GM23248 (cell line): ENCODE data around the gene SCAPER. TPM values are rescaled to one million over a fixed set of nuclear protein-coding genes. Genes with fewer than 3 reads are reported as not detected.

Experiments
- DNase-seq: peaks from one replicate; pipeline ENCODE4 v3.0.0-alpha.2; 2015
- H2AFZ ChIP-seq: fragments of 200-600 bp; sonication (generic); 2 replicates; pipeline ENCODE4 v1.6.1; 2016; ENCODE audit warnings: antibody characterized with exemption
- H3F3A ChIP-seq: fragments of 200-600 bp; sonication (generic); 2 replicates; pipeline ENCODE4 v1.6.1; 2016; ENCODE audit warnings: mild to moderate bottlenecking, antibody characterized with exemption, mixed run types; ENCODE audit not compliant: insufficient read depth
- H3K27ac ChIP-seq: fragments of 200-600 bp; sonication (generic); 2 replicates; pipeline ENCODE4 v1.5.1; 2016; ENCODE audit warnings: mild to moderate bottlenecking
- H3K27me3 ChIP-seq: fragments of 200-600 bp; sonication (generic); replicated peaks from 2 replicates; pipeline ENCODE4 v1.6.1; 2016; ENCODE audit warnings: mild to moderate bottlenecking; ENCODE audit not compliant: insufficient read depth
- H3K36me3 ChIP-seq: fragments of 200-600 bp; sonication (generic); 2 replicates; pipeline ENCODE4 v1.6.1; 2016; ENCODE audit warnings: low read depth, mild to moderate bottlenecking
- H3K4me1 ChIP-seq: fragments of 200-600 bp; sonication (generic); 2 replicates; pipeline ENCODE4 v1.6.1; 2016; ENCODE audit warnings: mild to moderate bottlenecking; ENCODE audit not compliant: insufficient read depth
- H3K4me2 ChIP-seq: fragments of 200-600 bp; sonication (generic); one replicate; pipeline ENCODE4 v1.6.1; 2016; ENCODE audit warnings: mild to moderate bottlenecking; ENCODE audit not compliant: unreplicated experiment
- H3K4me3 ChIP-seq: fragments of 200-600 bp; sonication (generic); 2 replicates; pipeline ENCODE4 v1.5.1; 2016; ENCODE audit warnings: mild to moderate bottlenecking
- H3K79me2 ChIP-seq: fragments of 200-600 bp; sonication (generic); 2 replicates; pipeline ENCODE4 v1.6.1; 2016; ENCODE audit warnings: mild to moderate bottlenecking; ENCODE audit not compliant: insufficient read depth
- H3K9ac ChIP-seq: fragments of 200-600 bp; sonication (generic); 2 replicates; pipeline ENCODE4 v1.6.1; 2016; ENCODE audit warnings: mild to moderate bottlenecking
- H3K9me2 ChIP-seq: fragments of 200-600 bp; sonication (generic); 2 replicates; pipeline ENCODE4 v1.6.1; 2016; ENCODE audit warnings: mixed run types, mild to moderate bottlenecking, moderate library complexity; ENCODE audit not compliant: insufficient read depth
- H3K9me3 ChIP-seq: fragments of 200-600 bp; sonication (generic); one replicate; pipeline ENCODE4 v1.6.1; 2017; ENCODE audit warnings: low read depth
- H4K20me1 ChIP-seq: fragments of 200-600 bp; sonication (generic); 2 replicates; pipeline ENCODE4 v1.6.0; 2016; ENCODE audit not compliant: insufficient read depth
- EZH2 ChIP-seq: fragments of 200-600 bp; sonication (generic); IDR thresholded peaks from 2 replicates; pipeline ENCODE4 v1.6.1; 2018; ENCODE audit warnings: antibody characterized with exemption, mild to moderate bottlenecking; ENCODE audit not compliant: insufficient read depth, poor library complexity, severe bottlenecking
- EZH2phosphoT487 ChIP-seq: fragments of 200-600 bp; sonication (generic); IDR thresholded peaks from 2 replicates; pipeline ENCODE4 v1.6.1; 2018; ENCODE audit warnings: antibody characterized with exemption, moderate library complexity, mild to moderate bottlenecking, low read depth; ENCODE audit not compliant: insufficient read depth
- WGBS, 2 experiments: methylation state at CpG; one replicate each; pipeline ENCODE4 v1.1.6; 2015 to 2017; ENCODE audit warnings: low lambda C conversion rate in 2 of 2, low coverage in 1 of 2; ENCODE audit errors: missing lambda C conversion rate in 2 of 2; 5-methylcytosine and 5-hydroxymethylcytosine counted together
- in situ Hi-C: fragments of 300-500 bp; cut with MboI; formaldehyde crosslinking; loops from 2 replicates; pipeline ENCODE4 v1.15.0; 2020
- polyA plus RNA-seq: library from polyadenylated mRNA; unstranded; fragments of >200 nt; fragmentation: Nextera tagmentation; extraction: Ambion mirVana; gene quantifications from 2 replicates; pipeline ENCODE4 v1.2.1, GENCODE V29; 2016
- total RNA-seq: library from RNA; depleted of rRNA; stranded (reverse); fragments of >200 nt; shearing (Covaris generic); gene quantifications from 2 replicates; pipeline ENCODE4 v1.2.3, GENCODE V29; 2014

The SCAPER gene
- total and polyA plus RNA-seq, 2 experiments from 2014 or later: 5.9 to 7.8 TPM

DNA sequence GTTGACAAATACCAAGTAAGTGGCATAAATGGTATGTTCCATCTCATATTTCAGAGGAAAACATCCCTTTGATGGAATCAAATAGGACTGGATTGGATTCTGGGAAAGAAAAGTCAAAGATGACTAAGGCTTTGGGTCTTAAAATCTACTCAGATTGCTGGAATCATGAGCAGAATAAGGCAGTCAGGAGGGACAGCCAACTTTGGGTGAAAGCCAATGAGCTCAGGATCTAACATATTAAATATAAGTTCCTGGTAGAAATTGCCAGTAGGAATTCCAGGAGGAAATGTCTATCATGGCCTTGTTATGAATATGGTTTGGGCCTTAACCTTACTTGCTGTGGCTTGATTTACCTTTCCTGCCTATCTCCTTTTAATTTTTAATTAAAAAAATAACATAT is 513.3 kb downstream of the SCAPER start:
- TF ChIP-seq EZH2: no peak
- TF ChIP-seq EZH2phosphoT487: no peak
- Histone ChIP-seq H3F3A (no peaks in the 10 kb centered on the region), H3K9ac (no peak overlapping the region), H2AFZ (no peak overlapping the region), H3K4me1 (no peaks in the 10 kb centered on the region), H3K27ac (no peak overlapping the region), H3K79me2 (no peaks in the 10 kb centered on the region), H3K36me3 (no peaks in the 10 kb centered on the region), H3K9me3 (no peaks in the 10 kb centered on the region), H3K9me2 (no peaks in the 10 kb centered on the region), H3K4me3 (no peak overlapping the region), H4K20me1 (no peaks in the 10 kb centered on the region), H3K27me3 (no peaks in the 10 kb centered on the region), H3K4me2 (no peak overlapping the region)
- in situ Hi-C loops: no loop called here
- peak; percentile 3 for DNase-seq

DNA sequence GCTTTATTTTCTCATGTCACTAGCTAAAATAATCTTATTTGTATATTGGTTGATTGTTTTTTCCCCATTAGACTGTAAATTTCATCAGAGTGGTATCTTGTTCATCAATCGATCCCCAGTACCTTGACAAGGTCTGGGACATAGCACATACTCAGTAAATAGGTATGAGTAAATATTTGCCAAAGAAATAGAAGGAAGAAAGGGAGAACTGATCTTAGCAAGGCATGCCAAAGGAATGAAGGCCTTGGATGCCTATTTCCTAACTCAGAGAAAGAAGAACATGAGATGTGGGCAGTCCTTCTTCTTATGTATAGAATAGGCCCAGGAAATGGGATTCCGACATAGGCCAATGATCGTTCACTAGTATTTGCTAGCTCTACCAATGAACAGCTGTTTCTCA is 513.8 kb downstream of the SCAPER start:
- in situ Hi-C loops: no loop called here
- H3K4me3 ChIP-seq: no peak overlapping the region
- H3F3A ChIP-seq: no peaks in the 10 kb centered on the region
- no peak overlapping the region for H2AFZ ChIP-seq
- H3K9me3 ChIP-seq: no peaks in the 10 kb centered on the region
- TF ChIP-seq EZH2 (no peak), EZH2phosphoT487 (no peak)
- DNase-seq: no peak
- H3K27me3 ChIP-seq: no peaks in the 10 kb centered on the region
- no peaks in the 10 kb centered on the region for H3K36me3 ChIP-seq
- no peaks in the 10 kb centered on the region for H3K9me2 ChIP-seq
- H3K27ac ChIP-seq: no peak overlapping the region
- no peaks in the 10 kb centered on the region for H4K20me1 ChIP-seq
- H3K9ac ChIP-seq: no peak overlapping the region
- 93 to 97% methylated on average over 3 of the region's 3 CpGs for WGBS, 2 experiments
- H3K79me2 ChIP-seq: no peaks in the 10 kb centered on the region
- no peak overlapping the region for H3K4me2 ChIP-seq
- peaks cover 3% of the 10 kb centered on the region for H3K4me1 ChIP-seq

DNA sequence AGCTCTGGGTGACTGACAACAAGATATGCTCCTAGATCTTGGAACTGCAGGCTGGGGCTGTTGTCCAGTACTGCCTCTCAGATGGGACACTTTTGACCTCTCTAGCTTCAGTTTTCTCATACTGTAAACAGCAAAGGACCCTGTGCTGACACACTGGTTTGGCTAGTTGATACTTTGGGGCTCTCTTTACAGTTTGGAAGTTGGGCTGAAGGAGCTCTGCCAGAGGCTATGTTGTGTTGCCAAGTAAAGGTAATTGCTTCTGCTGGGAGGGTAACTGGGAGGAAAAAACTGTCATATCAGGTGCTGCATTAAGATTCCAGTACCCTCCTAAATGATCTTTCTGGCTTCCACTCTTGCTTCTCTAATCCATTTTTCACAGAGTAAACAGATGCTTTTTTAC is 514.6 kb downstream of the SCAPER start:
- Histone ChIP-seq H4K20me1 (no peaks in the 10 kb centered on the region), H3K36me3 (no peaks in the 10 kb centered on the region), H3K4me2 (no peak overlapping the region), H3K4me3 (no peak overlapping the region), H3K27me3 (no peaks in the 10 kb centered on the region), H3F3A (no peaks in the 10 kb centered on the region), H3K4me1 (peaks cover 7% of the 10 kb centered on the region), H2AFZ (no peak overlapping the region), H3K9ac (no peak overlapping the region), H3K27ac (no peak overlapping the region), H3K9me3 (no peaks in the 10 kb centered on the region), H3K9me2 (no peaks in the 10 kb centered on the region), H3K79me2 (no peaks in the 10 kb centered on the region)
- in situ Hi-C loops: no loop called here
- no peak for DNase-seq
- TF ChIP-seq EZH2phosphoT487: no peak
- no peak for TF ChIP-seq EZH2

- Histone ChIP-seq H3K27ac (no peak overlapping the region), H3K79me2 (no peaks in the 10 kb centered on the region), H3K9me2 (no peaks in the 10 kb centered on the region), H3K27me3 (no peaks in the 10 kb centered on the region), H2AFZ (no peak overlapping the region), H3K9me3 (no peaks in the 10 kb centered on the region), H3K36me3 (no peaks in the 10 kb centered on the region), H4K20me1 (no peaks in the 10 kb centered on the region), H3K9ac (no peak overlapping the region), H3K4me2 (no peak overlapping the region), H3K4me1 (peaks cover 7% of the 10 kb centered on the region), H3K4me3 (no peak overlapping the region), H3F3A (no peaks in the 10 kb centered on the region)
- no peak for TF ChIP-seq EZH2phosphoT487
- TF ChIP-seq EZH2: no peak
- peak; percentile 31 for DNase-seq
- WGBS, 2 experiments: 85 to 89% methylated on average over 2 of the region's 2 CpGs
- in situ Hi-C loops: no loop called here
These were observed 518.2 kb downstream of the SCAPER start for GRCh38 chr15:76386926-76387325.

- Histone ChIP-seq H3K79me2 (no peaks in the 10 kb centered on the region), H3K36me3 (no peaks in the 10 kb centered on the region), H3K4me3 (no peak overlapping the region), H3K27me3 (no peaks in the 10 kb centered on the region), H3K9ac (no peak overlapping the region), H3K4me2 (no peak overlapping the region), H3F3A (no peaks in the 10 kb centered on the region), H3K27ac (no peak overlapping the region), H3K4me1 (peaks cover 7% of the 10 kb centered on the region), H3K9me3 (no peaks in the 10 kb centered on the region), H4K20me1 (no peaks in the 10 kb centered on the region), H2AFZ (no peak overlapping the region), H3K9me2 (no peaks in the 10 kb centered on the region)
- 77 to 80% methylated on average over 2 of the region's 2 CpGs for WGBS, 2 experiments
- in situ Hi-C loops: no loop called here
- DNase-seq: peak; percentile 40
- TF ChIP-seq EZH2phosphoT487: no peak
- TF ChIP-seq EZH2: no peak
These were observed 519.0 kb downstream of the SCAPER start for GRCh38 chr15:76386178-76386577.
